GM10248 (cell line): Measurements from ENCODE around the gene GLRX3.

Experiments used
- CTCF ChIA-PET: fragments of 300-600 bp; sonication (Branson Sonifier 250); formaldehyde crosslinking; extraction: SDS; loops from one replicate; lab custom pipeline; 2021; ENCODE audit warnings: antibody characterized with exemption; lab: Yijun Ruan, JAX
- POLR2A ChIA-PET: fragments of 350-650 bp; sonication (Branson Sonifier 250); formaldehyde crosslinking; extraction: SDS; loops from one replicate; lab custom pipeline; 2020; ENCODE audit warnings: antibody characterized with exemption; lab: Yijun Ruan, JAX
- DNase-seq: peaks from one replicate; pipeline ENCODE4 v3.0.0; 2012; ENCODE audit errors: extremely low spot score
- CTCF ChIP-seq: IDR thresholded peaks from 2 replicates; pipeline ENCODE4 v1.5.1; 2012; ENCODE audit warnings: mild to moderate bottlenecking, low read depth; ENCODE audit errors: extremely low read depth, missing control alignments, control extremely low read depth

The GLRX3 gene

GRCh38 chr10:130127364-130128061 lies 8.7 kb upstream of the GLRX3 start:
- DNase-seq: peak; percentile 80
- CTCF ChIA-PET: interaction anchor here (0.7 to 3.2 kb wide), 14 partner anchors 9 to 1916 kb away, joined by 3 to 51 read pairs (median 4); partner anchors contain the start of genes C10orf143 and GLRX3
- POLR2A ChIA-PET: interaction anchor here (0.8 kb wide), 1 partner anchor 16 kb away, joined by 6 read pairs; no protein-coding TSS in a partner anchor
- TF ChIP-seq CTCF: peak; percentile 73

DNA sequence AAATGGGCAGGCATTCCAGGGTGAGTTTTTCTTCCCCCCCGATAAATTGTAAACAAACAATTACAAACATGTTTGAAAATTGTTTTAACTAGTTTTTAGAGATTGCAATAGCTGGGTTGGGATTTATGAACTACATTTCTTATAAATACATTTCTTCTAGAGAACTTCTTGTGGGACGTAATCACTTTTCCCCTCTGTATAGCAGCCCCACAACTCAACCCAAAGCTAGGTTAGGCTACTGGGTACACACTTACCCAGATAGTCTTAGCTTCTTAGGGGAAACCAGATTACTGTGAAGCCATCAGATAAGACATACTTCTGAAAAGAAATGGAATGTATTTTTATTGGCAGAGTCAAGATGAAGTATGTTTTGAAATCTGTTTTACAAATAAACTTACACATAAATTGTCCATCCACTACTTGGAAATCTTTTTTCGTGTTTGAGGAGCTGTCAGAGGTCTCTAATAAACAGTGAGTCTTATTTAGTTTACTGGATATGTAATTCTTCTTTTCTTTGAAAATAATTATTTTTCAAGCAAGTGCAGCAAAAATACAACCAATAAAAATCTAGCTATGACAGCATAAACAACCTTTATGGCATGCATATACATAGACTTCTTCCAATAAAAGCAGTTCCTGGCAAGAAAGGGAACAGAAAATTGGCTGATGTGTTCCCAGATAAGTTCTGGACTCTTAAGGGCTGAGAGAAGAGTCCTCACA lies 8.0 kb upstream of the GLRX3 start:
- ChIA-PET CTCF (interaction anchor here (0.7 to 3.2 kb wide), 11 partner anchors 10 to 1917 kb away, joined by 3 to 51 read pairs (median 6); partner anchors contain the start of genes C10orf143 and GLRX3), POLR2A (no interaction called here)
- no peak for DNase-seq
- no peak for TF ChIP-seq CTCF

DNA sequence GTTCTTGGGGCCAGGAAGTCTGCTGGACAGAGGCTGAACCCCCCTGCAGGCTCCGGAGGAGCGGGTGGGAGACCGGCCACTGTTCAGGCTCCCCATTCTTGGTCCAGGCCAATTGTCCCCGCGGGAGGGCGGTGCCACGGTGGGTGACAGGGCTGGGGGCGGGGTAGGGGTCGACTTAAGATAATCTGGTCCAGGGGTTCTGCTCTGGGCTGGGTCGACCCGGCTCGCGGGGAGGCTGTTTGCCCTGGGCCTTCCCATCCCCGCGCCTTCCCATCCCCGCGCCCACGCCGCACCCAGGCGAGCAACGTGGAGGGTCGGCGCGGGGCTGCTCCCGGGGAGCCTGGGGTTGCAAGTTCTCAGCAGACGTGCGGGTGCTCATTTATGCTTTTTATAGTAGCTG lies 7.3 kb upstream of the GLRX3 start:
- CTCF ChIA-PET: interaction anchor here (0.7 to 3.2 kb wide), 6 partner anchors 9 to 1097 kb away, joined by 3 to 51 read pairs (median 8); partner anchors contain the start of genes C10orf143 and GLRX3

DNA sequence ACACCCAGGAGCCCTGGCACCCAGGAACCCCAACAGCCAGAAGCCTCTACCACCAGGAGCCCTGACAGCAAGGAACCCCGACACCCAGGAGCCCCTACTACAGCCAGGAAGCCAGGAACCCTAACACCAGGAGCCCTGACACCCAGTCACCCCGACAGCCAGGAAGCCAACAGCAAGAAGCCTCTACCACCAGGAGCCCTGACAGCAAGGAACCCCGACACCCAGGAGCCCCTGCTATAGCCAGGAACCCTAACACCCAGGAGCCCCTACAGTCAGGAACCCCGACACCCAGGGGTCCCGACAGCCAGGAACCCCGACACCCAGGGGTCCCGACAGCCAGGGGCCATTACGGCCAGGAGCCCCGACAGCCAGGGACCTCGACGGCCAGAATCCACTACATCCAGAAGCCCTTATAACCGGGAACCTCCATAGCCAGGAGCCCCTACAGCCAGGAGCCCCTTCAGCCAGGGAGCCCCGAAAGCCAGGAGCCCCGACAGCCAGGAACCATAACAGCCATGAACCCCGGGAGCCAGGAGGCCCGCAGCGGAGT lies 440 bp upstream of the GLRX3 start:
- ChIA-PET POLR2A (interaction anchor here (1.5 kb wide), 1 partner anchor 25 kb away, joined by 11 read pairs; the partner anchor contains the start of gene C10orf143), CTCF (interaction anchor here (1.0 to 4.7 kb wide), 3 partner anchors 8 to 29 kb away, joined by 3 to 24 read pairs (median 20); partner anchors contain the start of gene C10orf143)
- DNase-seq: no peak
- TF ChIP-seq CTCF: no peak

More for the DNA sequence above, 7.3 kb upstream of the GLRX3 start:
- POLR2A ChIA-PET: no interaction called here
- DNase-seq: no peak
- no peak for TF ChIP-seq CTCF

DNA sequence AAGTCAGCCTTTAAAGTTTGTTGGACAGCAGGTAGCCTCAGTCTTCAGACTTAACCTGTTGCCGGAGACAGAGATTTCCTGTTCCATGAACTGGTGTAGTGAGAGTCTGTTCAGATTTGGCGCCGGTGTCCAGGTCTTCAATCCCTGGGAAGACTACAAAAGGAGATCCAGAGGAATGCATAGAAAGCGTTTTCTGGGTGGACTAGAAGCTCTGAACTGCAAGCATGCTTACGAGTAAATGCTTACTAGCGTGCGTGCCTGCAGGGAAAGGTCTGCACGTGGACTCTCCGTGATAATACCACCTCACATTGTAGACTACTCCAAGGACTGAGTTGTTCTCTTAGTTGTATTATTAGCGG lies 878 bp downstream of the GLRX3 start:
- CTCF ChIA-PET: interaction anchor here (1.0 to 4.7 kb wide), 4 partner anchors 9 to 28 kb away, joined by 3 to 24 read pairs (median 12); partner anchors contain the start of gene C10orf143
- DNase-seq: no peak
- POLR2A ChIA-PET: interaction anchor here (1.5 kb wide), 1 partner anchor 26 kb away, joined by 11 read pairs; the partner anchor contains the start of gene C10orf143
- no peak for TF ChIP-seq CTCF
